Measurements from ENCODE around the gene SLC9A9. TPM values are rescaled to one million over a fixed set of nuclear protein-coding genes. Genes with fewer than 3 reads are reported as not detected.

SLC9A9 gene
- total RNA-seq, 1 experiment from 2014 or later = 1.4 TPM

DNA sequence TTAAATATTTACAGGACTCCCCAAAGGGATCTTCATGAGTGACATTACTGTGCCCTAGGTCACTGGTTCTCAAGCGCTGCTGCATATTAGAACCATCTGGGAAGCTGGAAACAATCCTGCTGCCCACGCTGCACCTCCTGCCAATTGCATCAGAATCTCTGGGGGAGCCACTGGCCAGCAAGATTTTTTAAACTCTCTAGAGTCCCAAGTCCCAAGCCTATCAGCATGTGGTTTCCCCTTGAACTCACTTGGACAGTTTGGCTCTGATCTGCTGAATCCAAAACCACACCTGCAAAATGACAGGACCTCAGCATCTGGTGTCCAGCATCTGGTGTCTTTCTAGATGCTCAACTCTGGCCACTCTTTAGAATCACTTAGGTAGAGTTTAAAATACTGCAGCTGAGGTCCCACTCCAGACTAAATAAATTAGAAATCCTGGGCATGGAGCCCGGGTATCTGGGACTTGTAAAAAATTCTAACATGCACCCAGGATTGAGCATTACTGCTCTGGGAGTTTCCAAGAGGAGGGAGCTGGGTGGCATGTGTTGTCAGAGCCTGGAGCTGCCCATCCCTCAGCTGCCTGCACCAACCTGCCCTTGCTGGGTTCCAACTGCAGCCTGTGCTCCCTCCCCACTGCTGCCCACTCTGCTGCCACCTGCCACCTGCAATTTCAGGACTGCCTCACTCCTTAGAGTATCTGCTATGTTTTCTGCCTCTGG, 311.3 kb downstream of the SLC9A9 start:
- Histone ChIP-seq H3K4me3 (ENCODE audit: low read depth, low read length, poor library complexity, severe bottlenecking) (no peak overlapping the region), H3K9me3 (ENCODE audit: low read depth, low read length, poor library complexity, severe bottlenecking) (no peaks in the 10 kb centered on the region), H3K36me3 (ENCODE audit: insufficient read depth, low read length, poor library complexity, severe bottlenecking) (no peaks in the 10 kb centered on the region), H3K27ac (ENCODE audit: low read depth, low read length, poor library complexity, severe bottlenecking) (no peak overlapping the region), H3K4me1 (ENCODE audit: insufficient read depth, low read length, poor library complexity, severe bottlenecking) (no peaks in the 10 kb centered on the region), H3K27me3 (replicated peaks; ENCODE audit: insufficient read depth, low read depth, low read length, poor library complexity) (no peaks in the 10 kb centered on the region)
- no peak for DNase-seq (ENCODE audit: low spot score)
- intact Hi-C loops (cut with micrococcal nuclease; ENCODE audit: unreplicated experiment) = no loop called here
- CTCF ChIA-PET = no interaction called here
- POLR2A ChIA-PET (ENCODE audit: low non-redundant PET) = interaction anchor here (0.6 kb wide), 1 partner anchor 62 kb away, joined by 9 read pairs; no protein-coding TSS in a partner anchor
- TF ChIP-seq EZH2 (IDR thresholded peaks at IDR 0.05; ENCODE audit: borderline replicate concordance, low read depth, low read length, poor library complexity, severe bottlenecking) (no peak), CTCF (conservative IDR thresholded peaks at IDR 0.05; ENCODE audit: low read depth, low read length) (no peak)
- no TSS peak for BruUV-seq (replicated peaks)

DNA sequence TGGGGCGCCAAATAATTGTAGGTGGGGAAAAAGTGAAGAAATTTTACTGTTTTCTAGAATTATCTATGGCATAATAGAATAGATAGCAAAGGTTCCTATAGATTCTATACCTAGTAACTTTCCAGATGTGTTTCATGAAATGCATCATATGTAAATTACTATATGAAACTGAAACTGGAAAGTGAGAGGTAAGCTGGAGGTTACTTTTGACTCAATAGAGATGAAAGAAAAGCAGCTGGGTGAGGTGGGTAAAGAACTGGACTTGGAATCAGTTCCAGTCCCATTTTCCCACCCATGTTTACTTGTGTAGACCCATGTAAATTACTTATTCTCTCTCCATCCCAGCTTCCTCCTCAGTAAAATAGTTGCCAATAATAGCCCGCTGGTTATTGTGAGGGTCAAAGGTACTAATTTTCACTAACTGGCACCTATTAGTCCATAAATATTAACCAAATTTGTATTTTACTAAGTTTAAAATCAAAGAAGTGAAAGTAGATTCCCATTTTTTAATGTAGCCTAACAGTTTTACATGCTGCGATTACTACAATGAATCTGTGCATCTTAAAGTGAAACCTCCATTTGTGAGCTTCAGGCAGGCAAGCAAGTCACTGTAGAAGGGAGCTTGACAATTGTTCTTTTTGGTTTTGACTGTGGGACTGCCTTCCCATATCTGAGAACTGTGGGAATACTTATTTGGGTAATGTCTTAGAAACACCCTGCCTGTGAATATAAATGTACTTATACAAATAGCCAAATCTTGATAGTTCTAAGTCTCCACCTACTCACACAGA, 312.1 kb downstream of the SLC9A9 start:
- no TSS peak for BruUV-seq (replicated peaks)
- TF ChIP-seq EZH2 (IDR thresholded peaks at IDR 0.05; ENCODE audit: borderline replicate concordance, low read depth, low read length, poor library complexity, severe bottlenecking) (no peak), CTCF (conservative IDR thresholded peaks at IDR 0.05; ENCODE audit: low read depth, low read length) (no peak)
- no peak for DNase-seq (ENCODE audit: low spot score)
- no peaks in the 10 kb centered on the region for H3K4me1 ChIP-seq (ENCODE audit: insufficient read depth, low read length, poor library complexity, severe bottlenecking)
- H3K27me3 ChIP-seq (replicated peaks; ENCODE audit: insufficient read depth, low read depth, low read length, poor library complexity) = no peaks in the 10 kb centered on the region
- POLR2A ChIA-PET (ENCODE audit: low non-redundant PET) = no interaction called here
- H3K36me3 ChIP-seq (ENCODE audit: insufficient read depth, low read length, poor library complexity, severe bottlenecking) = no peaks in the 10 kb centered on the region
- H3K27ac ChIP-seq (ENCODE audit: low read depth, low read length, poor library complexity, severe bottlenecking) = no peak overlapping the region
- intact Hi-C loops (cut with micrococcal nuclease; ENCODE audit: unreplicated experiment) = no loop called here
- no peaks in the 10 kb centered on the region for H3K9me3 ChIP-seq (ENCODE audit: low read depth, low read length, poor library complexity, severe bottlenecking)
- no peak overlapping the region for H3K4me3 ChIP-seq (ENCODE audit: low read depth, low read length, poor library complexity, severe bottlenecking)
- CTCF ChIA-PET = no interaction called here

DNA sequence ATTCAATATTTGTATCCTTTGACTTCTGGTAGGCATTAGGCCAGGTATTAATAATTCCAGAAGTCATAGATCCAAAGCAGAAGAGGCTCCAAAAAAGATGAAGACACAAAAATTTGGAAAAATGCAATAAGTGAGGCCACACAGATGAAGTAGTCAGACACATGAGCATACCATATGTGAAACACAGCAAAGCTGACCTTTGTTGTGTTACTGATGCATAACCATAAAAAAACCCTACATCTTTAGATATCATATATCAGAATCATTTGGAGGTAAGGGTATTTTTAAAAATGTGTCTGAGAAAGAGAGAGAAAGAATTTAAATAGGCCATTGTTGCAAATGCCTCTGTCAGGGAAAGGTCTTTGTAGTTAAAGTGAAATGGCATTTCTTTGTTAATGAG, 314.9 kb downstream of the SLC9A9 start:
- no peak for DNase-seq (ENCODE audit: low spot score)
- Histone ChIP-seq H3K27ac (ENCODE audit: low read depth, low read length, poor library complexity, severe bottlenecking) (no peak overlapping the region), H3K4me3 (ENCODE audit: low read depth, low read length, poor library complexity, severe bottlenecking) (no peak overlapping the region), H3K27me3 (replicated peaks; ENCODE audit: insufficient read depth, low read depth, low read length, poor library complexity) (no peaks in the 10 kb centered on the region), H3K9me3 (ENCODE audit: low read depth, low read length, poor library complexity, severe bottlenecking) (no peaks in the 10 kb centered on the region), H3K36me3 (ENCODE audit: insufficient read depth, low read length, poor library complexity, severe bottlenecking) (no peaks in the 10 kb centered on the region), H3K4me1 (ENCODE audit: insufficient read depth, low read length, poor library complexity, severe bottlenecking) (no peaks in the 10 kb centered on the region)
- CTCF ChIA-PET = no interaction called here
- BruUV-seq (replicated peaks) = no TSS peak
- no peak for TF ChIP-seq CTCF (conservative IDR thresholded peaks at IDR 0.05; ENCODE audit: low read depth, low read length)
- no peak for TF ChIP-seq EZH2 (IDR thresholded peaks at IDR 0.05; ENCODE audit: borderline replicate concordance, low read depth, low read length, poor library complexity, severe bottlenecking)
- POLR2A ChIA-PET (ENCODE audit: low non-redundant PET) = no interaction called here
- intact Hi-C loops (cut with micrococcal nuclease; ENCODE audit: unreplicated experiment) = no loop called here
